Measurements from ENCODE around the gene IL19.

The IL19 gene

DNA sequence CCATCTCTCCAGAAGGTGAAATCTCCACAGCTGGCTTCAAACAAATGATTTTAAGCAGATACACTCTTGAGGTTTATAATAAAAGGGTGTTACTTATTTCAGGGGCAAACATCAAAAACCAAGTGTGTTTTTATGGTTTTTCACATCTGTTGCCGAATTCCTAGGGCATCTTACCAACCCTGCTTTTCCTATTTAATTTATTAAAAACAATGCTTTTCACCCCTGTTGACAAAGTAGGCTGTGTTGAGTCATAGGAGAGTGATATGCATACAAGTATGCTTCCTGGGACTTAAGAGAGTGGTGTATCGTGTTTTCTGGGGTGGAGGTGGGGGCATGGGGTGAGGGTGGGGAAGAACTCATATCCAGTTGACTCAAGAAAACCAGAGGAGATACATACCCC lies 65.5 kb downstream of the IL19 start:
- Histone ChIP-seq H3K4me3 (replicated peaks; ENCODE audit: insufficient read depth, low read length) (no peak overlapping the region), H3K27me3 (ENCODE audit: insufficient read depth, poor library complexity, severe bottlenecking) (no peaks in the 10 kb centered on the region), H3K27ac (replicated peaks) (no peak overlapping the region)
- no peak for DNase-seq (ENCODE audit: low read depth in 1 of 2, low spot score in 1 of 2)
- TF ChIP-seq, protein P1, sequence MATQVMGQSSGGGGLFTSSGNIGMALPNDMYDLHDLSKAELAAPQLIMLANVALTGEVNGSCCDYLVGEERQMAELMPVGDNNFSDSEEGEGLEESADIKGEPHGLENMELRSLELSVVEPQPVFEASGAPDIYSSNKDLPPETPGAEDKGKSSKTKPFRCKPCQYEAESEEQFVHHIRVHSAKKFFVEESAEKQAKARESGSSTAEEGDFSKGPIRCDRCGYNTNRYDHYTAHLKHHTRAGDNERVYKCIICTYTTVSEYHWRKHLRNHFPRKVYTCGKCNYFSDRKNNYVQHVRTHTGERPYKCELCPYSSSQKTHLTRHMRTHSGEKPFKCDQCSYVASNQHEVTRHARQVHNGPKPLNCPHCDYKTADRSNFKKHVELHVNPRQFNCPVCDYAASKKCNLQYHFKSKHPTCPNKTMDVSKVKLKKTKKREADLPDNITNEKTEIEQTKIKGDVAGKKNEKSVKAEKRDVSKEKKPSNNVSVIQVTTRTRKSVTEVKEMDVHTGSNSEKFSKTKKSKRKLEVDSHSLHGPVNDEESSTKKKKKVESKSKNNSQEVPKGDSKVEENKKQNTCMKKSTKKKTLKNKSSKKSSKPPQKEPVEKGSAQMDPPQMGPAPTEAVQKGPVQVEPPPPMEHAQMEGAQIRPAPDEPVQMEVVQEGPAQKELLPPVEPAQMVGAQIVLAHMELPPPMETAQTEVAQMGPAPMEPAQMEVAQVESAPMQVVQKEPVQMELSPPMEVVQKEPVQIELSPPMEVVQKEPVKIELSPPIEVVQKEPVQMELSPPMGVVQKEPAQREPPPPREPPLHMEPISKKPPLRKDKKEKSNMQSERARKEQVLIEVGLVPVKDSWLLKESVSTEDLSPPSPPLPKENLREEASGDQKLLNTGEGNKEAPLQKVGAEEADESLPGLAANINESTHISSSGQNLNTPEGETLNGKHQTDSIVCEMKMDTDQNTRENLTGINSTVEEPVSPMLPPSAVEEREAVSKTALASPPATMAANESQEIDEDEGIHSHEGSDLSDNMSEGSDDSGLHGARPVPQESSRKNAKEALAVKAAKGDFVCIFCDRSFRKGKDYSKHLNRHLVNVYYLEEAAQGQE (IDR thresholded peaks at IDR 0.05; ENCODE audit: insufficient replicate concordance, low read depth): no peak
- no peak for TF ChIP-seq POLR2AphosphoS5 (IDR thresholded peaks at IDR 0.05; ENCODE audit: low read depth)
- no peak for TF ChIP-seq SPI1 (IDR thresholded peaks at IDR 0.05; ENCODE audit: borderline replicate concordance, low read depth)
- no peak for TF ChIP-seq GABPA (IDR thresholded peaks at IDR 0.05; ENCODE audit: low read depth)
- TF ChIP-seq CTCF (IDR thresholded peaks at IDR 0.05; ENCODE audit: insufficient read depth, low read length): no peak

DNA sequence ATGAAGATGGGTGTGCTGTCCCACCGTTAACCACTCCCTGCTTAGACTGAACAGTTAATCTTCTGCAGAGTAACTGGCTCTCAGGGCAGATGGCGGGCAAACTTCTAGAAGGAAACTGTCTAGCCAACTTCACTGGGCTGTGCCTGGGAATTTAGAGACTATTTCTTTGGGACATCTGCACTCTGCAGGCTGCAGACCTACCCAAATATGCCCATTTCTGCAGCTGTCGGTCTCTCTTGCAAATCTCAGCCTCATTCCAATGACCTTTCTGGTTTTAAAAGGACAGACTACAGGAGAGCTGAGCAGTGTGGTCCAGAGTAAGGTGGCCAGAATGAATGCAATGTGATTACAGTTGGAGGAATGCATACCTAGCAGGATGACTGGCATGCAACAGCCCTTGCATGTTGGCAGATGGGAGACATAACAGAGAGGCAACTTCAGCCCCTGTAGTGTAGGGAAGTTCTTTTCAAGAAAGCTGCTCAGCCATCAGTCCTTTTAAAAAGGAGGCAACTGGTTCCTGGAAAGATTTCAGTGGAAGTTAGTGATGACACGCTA lies 68.5 kb downstream of the IL19 start:
- Histone ChIP-seq H3K27ac (replicated peaks) (no peak overlapping the region), H3K4me3 (replicated peaks; ENCODE audit: insufficient read depth, low read length) (no peak overlapping the region), H3K27me3 (ENCODE audit: insufficient read depth, poor library complexity, severe bottlenecking) (no peaks in the 10 kb centered on the region)
- no peak for TF ChIP-seq SPI1 (IDR thresholded peaks at IDR 0.05; ENCODE audit: borderline replicate concordance, low read depth)
- no peak for TF ChIP-seq POLR2AphosphoS5 (IDR thresholded peaks at IDR 0.05; ENCODE audit: low read depth)
- no peak for TF ChIP-seq CTCF (IDR thresholded peaks at IDR 0.05; ENCODE audit: insufficient read depth, low read length)
- TF ChIP-seq, protein P1 (IDR thresholded peaks at IDR 0.05; ENCODE audit: insufficient replicate concordance, low read depth): no peak
- TF ChIP-seq GABPA (IDR thresholded peaks at IDR 0.05; ENCODE audit: low read depth): no peak
- DNase-seq (ENCODE audit: low read depth in 1 of 2, low spot score in 1 of 2): no peak

GRCh38 chr1:206839857-206840256 lies 69.3 kb downstream of the IL19 start:
- Histone ChIP-seq H3K27ac (replicated peaks) (no peak overlapping the region), H3K27me3 (ENCODE audit: insufficient read depth, poor library complexity, severe bottlenecking) (no peaks in the 10 kb centered on the region), H3K4me3 (replicated peaks; ENCODE audit: insufficient read depth, low read length) (no peak overlapping the region)
- TF ChIP-seq POLR2AphosphoS5 (IDR thresholded peaks at IDR 0.05; ENCODE audit: low read depth): no peak
- no peak for TF ChIP-seq CTCF (IDR thresholded peaks at IDR 0.05; ENCODE audit: insufficient read depth, low read length)
- no peak for TF ChIP-seq SPI1 (IDR thresholded peaks at IDR 0.05; ENCODE audit: borderline replicate concordance, low read depth)
- TF ChIP-seq, protein P1 (IDR thresholded peaks at IDR 0.05; ENCODE audit: insufficient replicate concordance, low read depth): no peak
- TF ChIP-seq GABPA (IDR thresholded peaks at IDR 0.05; ENCODE audit: low read depth): no peak
- DNase-seq (ENCODE audit: low read depth in 1 of 2, low spot score in 1 of 2): no peak
